B cell (primary cell): Measurements from ENCODE around the gene SLC17A8. TPM values are rescaled to one million over a fixed set of nuclear protein-coding genes. Genes with fewer than 3 reads are reported as not detected.

Source experiments
- ATAC-seq: fragments of 200-7000 bp; cut with Tn5 transposase; one replicate; pipeline ENCODE4 v1.10.0; 2021; ENCODE audit warnings: low read depth, mild to moderate bottlenecking, moderate number of reproducible peaks, moderate library complexity
- CTCF ChIA-PET: fragments of 350-600 bp; sonication (Branson Sonifier 250); formaldehyde crosslinking; loops from one replicate; lab custom pipeline; 2021; ENCODE audit warnings: antibody characterized with exemption, inconsistent platforms; lab: Charles Lee
- POLR2A ChIA-PET: fragments of 350-600 bp; sonication (Branson Sonifier 250); formaldehyde crosslinking; loops from one replicate; lab custom pipeline; 2021; ENCODE audit warnings: antibody characterized with exemption; lab: Charles Lee
- DNase-seq: peaks from one replicate; pipeline ENCODE4 v3.0.0; 2013
- H2AFZ ChIP-seq: 2 replicates; pipeline ENCODE4 v1.6.1; 2012; ENCODE audit warnings: mild to moderate bottlenecking, low read depth, low read length; ENCODE audit not compliant: insufficient read depth, poor library complexity, severe bottlenecking
- H3K27ac ChIP-seq, 2 donors: 1 replicate in 1 of 2; 2 replicates in 1 of 2; pipeline ENCODE4 v1.5.1; 2012 to 2013; ENCODE audit warnings: low read length in 2 of 2, mild to moderate bottlenecking in 2 of 2, moderate library complexity in 1 of 2
- H3K27me3 ChIP-seq, 4 experiments: fragments of 200-600 bp in 1 of 4; sonication (generic) in 1 of 4; replicated peaks in 1 of 4; 1 replicate in 2 of 4; 2 replicates in 2 of 4; pipeline versions ENCODE4 v1.6.1 to v1.7.0; 2013 to 2016; ENCODE audit warnings: low read length in 3 of 4, mild to moderate bottlenecking in 2 of 4, mixed read lengths in 1 of 4, moderate library complexity in 1 of 4; ENCODE audit not compliant: insufficient read depth in 4 of 4, control insufficient read depth in 3 of 4; ENCODE audit errors: control extremely low read depth in 1 of 4
- H3K36me3 ChIP-seq, 2 experiments: replicated peaks in 1 of 2; 1 replicate in 1 of 2; 2 replicates in 1 of 2; pipeline versions ENCODE4 v1.6.1 to v1.7.1; 2013; ENCODE audit warnings: low read length in 1 of 2; ENCODE audit not compliant: insufficient read depth in 2 of 2, control insufficient read depth in 1 of 2; ENCODE audit errors: control extremely low read depth in 1 of 2, extremely low read depth in 1 of 2
- H3K4me1 ChIP-seq, 2 donors: fragments of 200-600 bp in 1 of 2; sonication (generic) in 1 of 2; 1 replicate in 1 of 2; 2 replicates in 1 of 2; pipeline versions ENCODE4 v1.5.1 to v1.6.1; 2013 to 2017; ENCODE audit warnings: low read length in 2 of 2; ENCODE audit not compliant: control insufficient read depth in 2 of 2, insufficient read depth in 2 of 2
- H3K4me2 ChIP-seq: replicated peaks from 2 replicates; pipeline ENCODE3; 2012; ENCODE audit warnings: mild to moderate bottlenecking, low read depth, low read length; ENCODE audit not compliant: poor library complexity, severe bottlenecking
- H3K4me3 ChIP-seq, 5 experiments: fragments of 200-600 bp in 1 of 5; sonication (generic) in 1 of 5; 1 replicate in 3 of 5; 2 replicates in 2 of 5; pipeline versions ENCODE4 v1.5.1 to v1.7.0; 2011 to 2016; ENCODE audit warnings: low read length in 4 of 5, mild to moderate bottlenecking in 4 of 5, low read depth in 2 of 5, control low read depth in 1 of 5, moderate library complexity in 1 of 5; ENCODE audit not compliant: insufficient read depth in 1 of 5; ENCODE audit errors: control extremely low read depth in 1 of 5, extremely low read depth in 1 of 5
- H3K79me2 ChIP-seq: fragments of 200-600 bp; sonication (generic); one replicate; pipeline ENCODE4 v1.6.0; 2016; ENCODE audit warnings: low read length; ENCODE audit not compliant: control insufficient read depth, insufficient read depth
- H3K9ac ChIP-seq: fragments of 200-600 bp; sonication (generic); 2 replicates; pipeline ENCODE4 v1.6.1; 2017; ENCODE audit warnings: mild to moderate bottlenecking, low read length, moderate library complexity
- H3K9me3 ChIP-seq, 3 donors: one replicate each; pipeline versions ENCODE4 v1.6.1 to v1.7.1; 2013; ENCODE audit warnings: low read length in 2 of 3; ENCODE audit not compliant: control insufficient read depth in 2 of 3, insufficient read depth in 1 of 3; ENCODE audit errors: control extremely low read depth in 1 of 3
- H4K20me1 ChIP-seq: 2 replicates; pipeline ENCODE4 v1.6.0; 2012; ENCODE audit warnings: mild to moderate bottlenecking, low read length; ENCODE audit not compliant: insufficient read depth, control insufficient read depth, poor library complexity, severe bottlenecking
- H3K27ac Mint-ChIP-seq: one replicate; pipeline ENCODE4 v1.8.0; 2021; ENCODE audit warnings: mixed read lengths
- H3K27me3 Mint-ChIP-seq: one replicate; pipeline ENCODE4 v1.8.0; 2021; ENCODE audit warnings: mixed read lengths
- H3K4me1 Mint-ChIP-seq: one replicate; pipeline ENCODE4 v1.8.0; 2021; ENCODE audit warnings: mixed read lengths
- H3K4me3 Mint-ChIP-seq: one replicate; pipeline ENCODE4 v1.8.0; 2021; ENCODE audit warnings: mixed read lengths
- H3K9me3 Mint-ChIP-seq: one replicate; pipeline ENCODE4 v1.8.0; 2022; ENCODE audit warnings: mixed read lengths; ENCODE audit not compliant: insufficient read depth
- CTCF ChIP-seq: fragments of 200-600 bp; IDR thresholded peaks from one replicate; pipeline ENCODE4 v1.8.0; 2022; ENCODE audit warnings: antibody characterized with exemption, mild to moderate bottlenecking
- EZH2 ChIP-seq: IDR thresholded peaks from 2 replicates; pipeline ENCODE4 v1.6.1; 2012; ENCODE audit warnings: borderline replicate concordance, low read depth, mild to moderate bottlenecking, moderate library complexity, low read length; ENCODE audit not compliant: insufficient read depth, poor library complexity, severe bottlenecking
- WGBS: methylation state at CpG from one replicate; pipeline ENCODE4 v1.1.5; 2013; ENCODE audit warnings: missing lambda C conversion rate; ENCODE audit not compliant: insufficient coverage; 5-methylcytosine and 5-hydroxymethylcytosine counted together
- intact Hi-C: fragments of 100-400 bp; cut with micrococcal nuclease; formaldehyde crosslinking; loops from one replicate; pipeline ENCODE4 v1.10.0; 2022
- polyA plus RNA-seq: library from polyadenylated mRNA; depleted of rRNA; stranded (reverse); fragments of >200 nt; gene quantifications from 2 replicates; pipeline ENCODE4 v1.2.3, GENCODE V29; 2012
- total RNA-seq, 2 donors: library from RNA; stranded (reverse); fragments of 120-200 nt in 1 of 2; gene quantifications; 1 replicate in 1 of 2; 2 replicates in 1 of 2; pipeline versions ENCODE4 v1.2.3 to v1.2.4, GENCODE V29; 2013 to 2022

Gene SLC17A8
- total and polyA plus RNA-seq, 2 donors (not counting 1 experiment from before 2014, with no cell fraction given): not detected

DNA sequence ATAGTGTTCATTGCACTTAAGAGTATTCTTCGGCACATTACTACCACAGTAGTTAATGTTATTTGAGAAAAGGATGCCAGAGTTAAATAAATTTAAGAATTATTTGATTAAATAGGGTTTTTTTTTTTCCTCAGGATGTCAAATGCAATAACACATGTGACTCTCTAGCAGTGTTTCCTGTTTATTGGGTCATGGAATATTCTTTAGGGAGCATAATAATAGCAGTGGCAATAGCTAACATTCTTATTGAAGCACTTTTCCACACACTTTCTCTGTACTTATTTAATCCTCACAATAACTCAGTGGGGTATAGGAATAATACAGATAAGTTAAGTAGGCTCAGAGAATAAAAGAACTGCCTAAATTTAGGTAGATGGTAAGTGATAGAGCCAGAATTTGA is 45.6 kb upstream of the SLC17A8 start:
- no peak for ATAC-seq
- WGBS: no CpG with 5 or more reads among the region's 1 CpG

GRCh38 chr12:100317371-100317770 is 39.5 kb upstream of the SLC17A8 start:
- H3K9ac ChIP-seq: no peak overlapping the region
- no CpG with 5 or more reads among the region's 2 CpGs for WGBS
- H2AFZ ChIP-seq: no peak overlapping the region
- no peaks in the 10 kb centered on the region for H3K79me2 ChIP-seq
- H3K27me3 Mint-ChIP-seq: no peaks in the 10 kb centered on the region
- H4K20me1 ChIP-seq: no peaks in the 10 kb centered on the region
- H3K27ac ChIP-seq: no peak overlapping the region
- H3K4me3 Mint-ChIP-seq: no peak overlapping the region
- TF ChIP-seq CTCF: no peak
- no peak for TF ChIP-seq EZH2
- H3K4me1 Mint-ChIP-seq: no peaks in the 10 kb centered on the region
- H3K27ac Mint-ChIP-seq: no peak overlapping the region
- H3K27me3 ChIP-seq: no peaks in the 10 kb centered on the region
- ChIA-PET POLR2A (interaction anchor here (0.6 to 0.7 kb wide), 2 partner anchors 50 to 58 kb away, joined by 4 to 5 read pairs; no protein-coding TSS in a partner anchor), CTCF (no interaction called here)
- H3K36me3 ChIP-seq: peaks cover 12 to 18% of the 10 kb centered on the region in 2 experiments
- H3K4me1 ChIP-seq: no peaks in the 10 kb centered on the region
- DNase-seq (no peak), ATAC-seq (no peak)
- H3K4me2 ChIP-seq: no peak overlapping the region
- H3K4me3 ChIP-seq: no peak overlapping the region
- H3K9me3 Mint-ChIP-seq: no peaks in the 10 kb centered on the region
- H3K9me3 ChIP-seq: no peaks in the 10 kb centered on the region
- intact Hi-C loops: no loop called here

More for the DNA sequence above, 45.6 kb upstream of the SLC17A8 start:
- Mint-ChIP-seq H3K27ac (no peak overlapping the region), H3K9me3 (peaks cover 4% of the 10 kb centered on the region), H3K27me3 (no peaks in the 10 kb centered on the region), H3K4me3 (no peak overlapping the region), H3K4me1 (no peaks in the 10 kb centered on the region)
- intact Hi-C loops: no loop called here
- Histone ChIP-seq H2AFZ (no peak overlapping the region), H3K79me2 (no peaks in the 10 kb centered on the region), H3K9ac (no peak overlapping the region), H3K27ac (no peak overlapping the region), H3K4me1 (no peaks in the 10 kb centered on the region), H3K4me2 (no peak overlapping the region), H3K4me3 (no peak overlapping the region), H3K27me3 (no peaks in the 10 kb centered on the region), H3K9me3 (no peaks in the 10 kb centered on the region), H4K20me1 (no peaks in the 10 kb centered on the region), H3K36me3 (peaks cover 11 to 19% of the 10 kb centered on the region in 2 experiments)
- ChIA-PET CTCF (no interaction called here), POLR2A (no interaction called here)
- TF ChIP-seq EZH2 (no peak), CTCF (no peak)
- no peak for DNase-seq
